GM19351 (cell line): ENCODE measurements around the gene ATN1.

Source experiments
- ATAC-seq: cut with Tn5 transposase; IDR thresholded peaks from one replicate; pipeline ENCODE4 v1.9.1; 2021; ENCODE audit warnings: mild to moderate bottlenecking, moderate library complexity; ENCODE audit not compliant: unreplicated experiment

ATN1 gene

DNA sequence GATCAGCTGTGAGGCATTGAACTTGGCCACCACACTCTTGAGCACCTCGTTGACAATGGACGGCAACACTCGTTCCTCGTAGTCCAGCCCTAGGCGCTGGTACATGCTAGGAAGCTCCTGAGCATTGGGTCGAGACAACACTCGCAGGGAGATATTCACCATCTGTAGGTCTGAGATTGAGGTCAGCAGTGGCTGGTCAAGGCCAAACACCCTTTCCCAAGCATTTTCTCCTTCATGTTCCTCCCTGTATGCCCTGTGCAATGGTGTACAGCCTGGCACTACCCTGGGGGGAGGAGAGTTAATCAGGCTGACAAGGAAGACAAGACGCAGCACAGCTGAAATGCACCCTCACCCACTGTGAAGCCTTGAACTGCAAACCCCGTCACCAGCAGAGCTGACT, 40.7 kb downstream of the ATN1 start:
- no peak for ATAC-seq

DNA sequence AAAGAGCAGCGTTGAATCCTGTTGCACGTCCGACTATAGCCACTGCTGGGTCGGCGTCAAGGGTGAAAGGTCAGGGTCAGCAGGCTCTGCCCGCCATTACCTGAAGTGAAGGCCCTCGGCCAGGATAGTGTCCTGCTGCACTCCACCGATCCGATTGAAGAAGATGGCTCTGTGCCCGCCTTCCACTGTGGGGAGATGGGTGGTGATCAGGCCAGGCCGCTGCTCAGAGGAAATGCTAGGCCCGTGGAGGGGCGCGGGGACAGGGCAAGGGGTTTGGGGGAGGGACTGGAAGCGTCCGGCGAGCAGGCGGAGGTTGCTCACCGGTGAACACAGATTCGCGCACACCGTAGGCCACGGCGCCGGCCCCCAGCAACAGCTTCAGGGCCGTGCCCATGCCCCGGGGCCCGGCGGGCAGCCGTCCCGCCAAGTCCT, 42.4 kb downstream of the ATN1 start:
- no peak for ATAC-seq

DNA sequence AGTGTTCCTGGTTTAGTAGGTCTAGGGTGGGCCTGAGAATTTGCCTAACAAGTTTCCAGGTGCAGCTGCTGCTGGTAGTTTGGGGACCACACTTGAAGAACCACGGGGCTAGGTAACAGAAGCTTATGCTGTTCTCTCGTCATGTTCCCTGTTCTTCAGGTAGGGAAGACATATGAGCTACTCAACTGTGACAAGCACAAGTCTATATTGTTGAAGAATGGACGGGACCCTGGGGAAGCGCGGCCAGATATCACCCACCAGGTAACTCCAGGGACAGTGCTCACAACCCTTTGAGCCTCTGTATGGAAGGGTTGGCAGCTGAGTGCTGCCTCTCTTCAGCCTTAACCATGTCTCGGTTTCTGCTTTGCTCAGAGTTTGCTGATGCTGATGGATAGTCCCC, 46.4 kb downstream of the ATN1 start:
- no peak for ATAC-seq

DNA sequence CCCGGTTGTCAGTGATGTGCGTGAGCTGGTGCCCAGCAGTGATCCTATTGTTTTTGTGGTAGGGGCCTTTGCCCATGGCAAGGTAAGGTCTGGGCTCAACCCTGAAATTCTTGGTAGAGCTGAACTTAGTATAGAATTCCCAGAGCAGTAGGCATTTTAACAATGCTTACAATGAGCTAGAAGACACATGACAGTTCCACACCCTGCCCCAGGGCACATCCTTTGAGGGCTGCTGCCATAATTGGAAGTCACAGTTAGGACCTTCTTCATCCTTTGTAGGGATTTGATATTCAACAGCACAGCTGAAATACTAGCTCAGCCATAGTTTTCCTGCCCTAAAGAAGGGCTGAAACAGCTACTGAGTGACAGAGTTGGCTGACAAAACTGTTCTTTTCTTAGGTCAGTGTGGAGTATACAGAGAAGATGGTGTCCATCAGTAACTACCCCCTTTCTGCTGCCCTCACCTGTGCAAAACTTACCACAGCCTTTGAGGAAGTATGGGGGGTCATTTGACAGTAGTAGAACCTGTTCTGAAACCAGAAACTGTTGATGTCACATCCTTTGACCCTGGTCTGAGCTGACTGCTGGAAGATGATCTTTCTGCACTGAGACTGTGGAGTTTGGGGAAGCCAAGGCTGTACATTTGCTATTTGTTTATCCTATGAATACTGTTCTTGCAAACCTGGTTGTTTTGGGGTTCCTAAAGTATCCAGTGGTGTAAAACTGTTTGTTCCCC, 47.7 kb downstream of the ATN1 start:
- ATAC-seq, result no peak

DNA sequence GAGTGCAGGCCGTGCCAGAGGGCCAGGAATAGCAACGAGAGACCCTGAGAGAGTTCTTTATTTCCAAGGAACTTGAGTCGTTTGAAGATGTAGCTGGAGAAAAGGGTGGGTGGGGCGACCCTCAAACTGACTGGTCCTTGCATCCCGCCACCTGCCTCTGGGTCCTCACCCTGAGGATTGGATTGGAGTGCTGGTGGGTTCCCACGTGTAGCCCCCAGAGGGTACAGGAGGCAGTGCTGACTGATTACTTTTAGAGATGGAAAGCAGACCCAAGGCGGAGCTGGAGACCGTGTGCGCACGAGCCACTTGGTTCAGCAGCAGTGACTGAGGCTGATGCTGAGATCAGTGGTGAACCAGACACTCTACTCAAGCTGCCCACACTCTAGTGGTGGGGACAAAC, 49.9 kb downstream of the ATN1 start:
- no peak for ATAC-seq

DNA sequence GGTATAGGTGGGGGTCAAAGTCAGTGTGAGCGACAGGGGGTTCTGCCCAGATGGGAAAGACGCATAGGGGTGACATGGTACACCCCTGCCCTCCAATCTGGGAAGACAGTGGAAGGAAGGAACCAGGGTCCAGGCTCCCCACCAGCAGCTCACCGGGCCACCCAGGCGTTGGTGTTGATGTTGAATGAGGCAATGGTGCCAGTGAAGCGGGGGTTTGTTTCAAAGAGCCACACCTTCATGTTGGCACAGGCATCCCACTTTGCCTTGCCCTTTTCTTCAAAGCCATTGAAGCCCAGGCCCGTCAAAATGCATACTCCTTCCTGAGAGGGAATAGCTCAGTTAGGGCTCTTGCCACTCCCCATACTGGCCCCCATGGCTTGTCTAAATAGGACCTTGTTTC, 50.4 kb downstream of the ATN1 start:
- no peak for ATAC-seq

DNA sequence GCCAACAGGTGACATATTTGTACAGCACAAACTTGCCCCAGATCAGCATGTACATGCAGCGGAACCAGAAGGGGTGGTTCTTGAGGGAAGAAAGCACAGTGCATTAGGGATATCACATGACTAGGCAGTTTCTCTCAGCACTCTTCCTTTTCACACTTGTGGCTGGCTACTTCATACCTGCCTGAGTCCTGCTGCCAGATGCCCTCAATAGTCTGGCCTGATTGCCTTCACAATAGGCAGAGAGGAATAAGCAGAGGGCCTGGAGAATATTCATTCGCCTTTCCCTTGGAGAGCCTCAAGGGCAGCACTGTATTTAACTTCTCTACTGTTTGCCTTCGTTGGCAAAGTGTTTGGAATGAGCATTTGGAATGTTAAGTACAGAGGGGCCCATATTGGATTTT, 50.9 kb downstream of the ATN1 start:
- ATAC-seq, result no peak

DNA sequence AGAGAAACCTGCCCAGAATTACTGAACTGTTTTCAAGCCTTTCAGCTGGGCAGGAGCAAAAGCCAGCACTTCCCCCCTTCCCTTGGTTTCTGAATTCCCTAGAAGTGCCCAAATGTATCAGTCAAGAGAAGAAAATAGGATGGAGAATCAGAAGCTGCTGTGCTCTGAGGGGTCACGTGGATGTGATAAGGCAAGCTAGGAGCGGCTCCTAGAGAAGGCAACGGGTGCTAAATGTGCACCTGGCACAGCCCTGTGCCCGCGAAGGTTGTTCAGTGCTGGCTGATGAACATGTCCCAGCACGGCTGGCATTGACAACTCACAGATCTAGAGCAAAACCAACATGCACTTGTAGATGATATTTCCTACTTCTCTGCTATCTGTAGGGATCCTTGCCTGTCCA, 51.3 kb downstream of the ATN1 start:
- ATAC-seq, result no peak

DNA sequence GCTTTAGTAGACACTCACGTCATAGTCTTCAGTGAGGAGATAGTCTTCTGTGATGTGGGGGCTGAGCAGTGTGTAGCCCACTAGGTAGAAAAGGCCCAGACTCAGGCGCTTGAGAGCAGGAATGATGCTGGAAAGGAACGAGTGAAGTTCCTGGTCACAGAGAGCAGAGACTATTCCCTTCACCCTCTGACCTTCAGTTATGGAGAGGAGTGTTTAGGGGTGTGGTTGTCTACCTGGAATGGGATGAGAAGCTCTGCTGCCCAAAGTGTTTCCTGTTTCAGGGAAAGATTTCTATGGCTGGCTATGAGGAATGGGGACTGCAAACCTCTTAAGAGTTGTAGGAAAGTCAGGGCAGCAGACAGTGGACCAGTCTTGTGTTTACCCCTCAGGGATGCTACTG, 51.7 kb downstream of the ATN1 start:
- ATAC-seq, result no peak

DNA sequence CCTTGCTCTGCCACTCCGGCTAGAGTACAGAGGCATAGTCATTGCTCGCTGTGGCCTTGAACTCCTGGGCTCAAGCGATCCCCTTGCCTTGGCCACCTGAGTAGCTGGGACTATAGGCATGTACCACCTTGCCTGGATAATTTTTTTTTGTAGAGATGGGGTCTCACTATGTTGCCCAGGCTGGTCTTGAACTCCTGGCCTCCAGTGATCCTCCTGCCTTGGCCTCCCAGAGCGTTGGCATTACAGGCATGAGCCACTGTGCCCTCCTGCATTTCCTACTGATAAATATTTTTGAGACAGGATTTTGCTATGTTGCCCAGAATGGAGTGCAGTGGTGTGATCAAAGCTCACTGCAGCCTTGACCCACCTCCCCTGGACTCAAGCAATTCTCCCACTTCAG, 52.3 kb downstream of the ATN1 start:
- ATAC-seq, result no peak

DNA sequence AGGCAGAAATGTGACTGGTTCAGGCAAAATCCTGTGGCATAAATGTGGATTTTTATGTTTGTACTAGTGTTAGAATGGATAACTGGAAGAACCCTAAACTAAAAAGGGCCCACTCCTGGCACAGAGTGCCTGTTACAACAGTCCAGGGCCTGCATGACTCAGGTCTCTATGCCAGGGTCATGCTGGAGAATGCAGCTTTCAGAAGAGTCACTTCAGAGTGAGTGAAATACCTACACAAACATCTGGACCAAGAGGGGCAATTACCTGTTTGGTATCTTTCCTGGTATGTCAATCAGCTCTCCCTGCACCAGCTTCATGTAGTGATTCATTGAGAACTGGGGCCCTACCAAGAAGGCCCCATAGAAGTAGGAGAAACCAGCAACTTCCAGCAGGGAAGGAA, 53.0 kb downstream of the ATN1 start:
- ATAC-seq, result no peak

DNA sequence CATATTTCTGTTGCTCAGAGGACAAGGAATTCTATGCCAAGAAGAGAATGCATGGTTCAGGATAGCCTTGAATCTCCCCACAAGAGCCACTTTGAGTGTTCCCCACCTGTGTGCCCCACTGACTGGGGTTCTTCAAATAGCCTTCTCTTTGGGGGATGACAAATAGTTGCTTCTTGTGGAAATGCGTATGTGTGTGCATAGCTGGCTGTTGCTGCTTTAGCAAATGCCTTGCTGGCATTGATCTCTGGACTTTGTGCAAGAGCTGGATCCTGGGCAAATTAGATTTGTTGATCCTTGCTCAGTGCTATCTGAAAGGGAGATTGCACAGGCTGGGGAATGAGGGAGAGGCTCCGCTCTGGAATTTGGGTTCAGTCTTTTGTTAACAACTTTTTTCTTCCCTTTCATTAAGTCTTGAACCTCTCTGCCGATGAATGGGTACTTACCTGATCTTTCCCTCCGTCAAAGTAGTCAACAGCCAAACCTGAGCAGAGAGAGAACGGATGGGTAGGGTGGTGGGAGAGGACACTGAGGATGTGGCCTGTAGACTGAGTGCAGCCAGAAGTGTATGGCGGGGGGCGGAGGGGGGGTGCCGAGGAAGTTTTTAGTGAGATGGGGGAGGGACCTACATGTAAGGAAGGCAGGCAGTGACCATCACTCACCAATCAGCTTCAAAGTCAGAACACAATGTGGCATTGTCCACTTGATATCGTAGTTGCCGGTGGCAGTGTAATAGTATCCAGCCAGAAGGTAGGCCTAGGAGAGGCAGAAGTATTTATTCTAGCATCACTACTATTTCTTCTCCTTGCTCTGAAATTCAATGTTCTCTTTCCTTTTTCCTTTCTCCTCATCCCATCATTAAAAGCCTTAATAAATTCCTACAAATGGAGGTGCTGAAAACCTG, 53.6 kb downstream of the ATN1 start:
- ATAC-seq, result no peak

DNA sequence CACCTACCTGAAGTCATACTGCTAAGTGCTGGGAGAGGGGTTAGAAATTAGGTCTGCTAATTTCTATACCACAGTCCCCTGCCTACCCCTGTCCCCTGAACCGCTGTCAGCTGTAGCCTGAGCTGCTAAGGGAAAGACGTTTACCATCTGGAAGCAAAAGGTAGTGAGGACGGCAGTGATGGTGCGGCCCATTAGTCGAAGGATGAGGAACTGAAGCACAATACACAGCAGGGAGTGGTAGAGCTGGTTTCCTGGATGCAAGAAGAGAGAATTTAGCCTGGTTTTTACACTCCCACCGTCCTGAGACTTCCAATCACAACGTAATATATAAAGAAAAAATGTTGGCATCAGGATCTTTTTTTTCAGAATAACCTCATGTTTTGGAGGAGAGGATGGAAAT, 54.8 kb downstream of the ATN1 start:
- no peak for ATAC-seq

DNA sequence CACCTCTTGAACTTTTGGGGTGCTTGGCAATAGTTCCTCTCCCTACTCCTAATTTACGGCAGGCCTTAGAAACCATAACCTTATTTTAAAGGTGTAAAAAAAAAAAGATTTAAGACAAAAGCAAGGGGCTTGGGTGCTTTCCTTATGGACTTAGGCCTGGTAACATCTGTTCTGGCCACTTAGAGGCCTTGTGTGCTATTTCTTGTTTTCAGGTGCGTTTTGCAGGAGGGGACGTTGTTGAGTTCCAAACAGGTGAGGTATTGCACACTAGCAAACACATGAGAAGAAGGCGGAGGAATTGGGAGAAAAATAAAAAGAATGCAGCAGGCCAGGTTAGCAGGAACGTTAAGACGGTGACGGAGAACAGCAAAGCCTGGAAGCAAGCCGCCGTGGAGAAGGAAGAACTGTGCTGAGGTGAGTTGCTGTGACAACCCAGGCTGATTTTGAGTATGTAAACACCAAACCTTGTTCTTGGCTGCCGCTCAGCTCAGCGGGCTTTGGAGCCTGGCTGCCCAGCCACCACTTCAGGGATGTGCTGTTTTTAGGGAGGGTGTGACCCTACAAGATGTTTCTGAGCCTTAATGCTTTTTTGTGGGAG, 60.3 kb downstream of the ATN1 start:
- no peak for ATAC-seq
